Kidney (tissue), 14 donors: ENCODE results near the gene ERP29. TPM values are rescaled to one million over a fixed set of nuclear protein-coding genes. Genes with fewer than 3 reads are reported as not detected.
A peak's percentile ranks its signal among the peaks of the same experiment; 100 is the strongest.

Experiments used
- DNase-seq, 5 donors: peaks; one replicate each; pipeline ENCODE4 v3.0.0-alpha.2; 2013 to 2020
- FAIRE-seq: peaks from 2 replicates; lab custom pipeline; 2012; peaks lifted over from hg19 to GRCh38; lab: Jason Lieb, UNC
- H3K27ac ChIP-seq, 2 donors: one replicate each; pipeline ENCODE4 v1.7.0; 2013; ENCODE audit warnings: low read depth in 2 of 2, low read length in 2 of 2, inconsistent platforms in 1 of 2
- H3K27me3 ChIP-seq: one replicate; pipeline ENCODE4 v1.7.1; 2013; ENCODE audit warnings: low read length, inconsistent platforms; ENCODE audit not compliant: control insufficient read depth, insufficient read depth
- H3K36me3 ChIP-seq, 3 donors: one replicate each; pipeline versions ENCODE4 v1.7.0 to v1.7.1; 2013; ENCODE audit warnings: low read length in 3 of 3, control low read depth in 1 of 3, inconsistent platforms in 1 of 3; ENCODE audit not compliant: insufficient read depth in 3 of 3, control insufficient read depth in 2 of 3
- H3K4me1 ChIP-seq, 3 donors: one replicate each; pipeline versions ENCODE4 v1.7.0 to v1.7.1; 2013; ENCODE audit warnings: low read length in 3 of 3, inconsistent platforms in 1 of 3, low read depth in 1 of 3; ENCODE audit not compliant: control insufficient read depth in 2 of 3, insufficient read depth in 2 of 3
- H3K4me3 ChIP-seq, 3 donors: one replicate each; pipeline versions ENCODE4 v1.7.0 to v1.8.1; 2013; ENCODE audit warnings: low read length in 3 of 3, control low read depth in 1 of 3, inconsistent platforms in 1 of 3
- H3K9ac ChIP-seq, 3 donors: one replicate each; pipeline versions ENCODE4 v1.7.0 to v1.7.1; 2013; ENCODE audit warnings: low read length in 3 of 3, control low read depth in 1 of 3, inconsistent platforms in 1 of 3
- H3K9me3 ChIP-seq, 3 donors: one replicate each; pipeline versions ENCODE4 v1.7.0 to v1.7.1; 2013; ENCODE audit warnings: low read length in 3 of 3, control low read depth in 1 of 3, inconsistent platforms in 1 of 3; ENCODE audit not compliant: control insufficient read depth in 2 of 3, insufficient read depth in 1 of 3
- CTCF ChIP-seq: IDR thresholded peaks from 3 replicates; pipeline ENCODE4 v1.5.1; 2012; ENCODE audit warnings: mild to moderate bottlenecking, moderate library complexity, borderline replicate concordance; ENCODE audit not compliant: insufficient read depth; ENCODE audit errors: extremely low read depth
- intact Hi-C: fragments of 100-400 bp; cut with DNase I; formaldehyde crosslinking; loops from one replicate; pipeline ENCODE4 v1.11.1; 2022
- polyA plus RNA-seq: library from polyadenylated mRNA; stranded (reverse); fragments of 350-450 nt; fragmentation: Illumina TruSeq; extraction: RNeasy Lipid Tissue Mini Kit (QIAGEN cat#74804); gene quantifications from one replicate; pipeline ENCODE4 v1.2.3, GENCODE V29; 2014; ENCODE audit warnings: low read depth, low replicate concordance; ENCODE audit not compliant: insufficient read depth
- total RNA-seq: library from RNA; stranded (reverse); fragmentation: NEBNext Ultra II Directional; extraction: Animal tissue kit (Norgen Biotek cat#: 25700); gene quantifications from one replicate; pipeline ENCODE4 v1.2.1, GENCODE V29; 2021
- donor health status: control.
- donor health status: control.
- donor health status: control.
- donor health status: control.
- donor health status: control.
- donor health status: DM: yes; HTN: yes; CAD: no.
- donor health status: Normal renal cell carcinoma (clear cell type).

ERP29 gene
- total and polyA plus RNA-seq, 2 donors from 2014 or later, result 104 to 220 TPM

GRCh38 chr12:112011685-112012084 lies 1.5 kb upstream of the ERP29 start:
- H3K4me3 ChIP-seq, result peak overlapping the region in 2 of 3 donors; percentile 96 to 98
- H3K27me3 ChIP-seq, result no peaks in the 10 kb centered on the region
- H3K4me1 ChIP-seq, result peaks cover 0 to 16% (median 14%) of the 10 kb centered on the region in 3 donors
- FAIRE-seq, result no peak
- peaks cover 0 to 2% (median 0%) of the 10 kb centered on the region in 3 donors for H3K9me3 ChIP-seq
- peaks cover 3 to 7% (median 6%) of the 10 kb centered on the region in 3 donors for H3K36me3 ChIP-seq
- DNase-seq, result no peak
- intact Hi-C loops, result no loop called here
- H3K9ac ChIP-seq, result peak overlapping the region in 1 of 3 donors; percentile 99
- no peak overlapping the region for H3K27ac ChIP-seq
- TF ChIP-seq CTCF, result no peak

- FAIRE-seq, result no peak
These were observed 576 bp downstream of the ERP29 start for GRCh38 chr12:112013601-112014402.

GRCh38 chr12:112015938-112016337 lies 2.7 kb downstream of the ERP29 start:
- H3K36me3 ChIP-seq, result peaks cover 5 to 20% (median 9%) of the 10 kb centered on the region in 3 donors
- H3K27ac ChIP-seq, result no peak overlapping the region
- intact Hi-C loops, result no loop called here
- FAIRE-seq, result no peak
- H3K27me3 ChIP-seq, result no peaks in the 10 kb centered on the region
- no peak overlapping the region for H3K9ac ChIP-seq
- DNase-seq, result no peak
- H3K4me1 ChIP-seq, result peaks cover 0 to 16% (median 14%) of the 10 kb centered on the region in 3 donors
- TF ChIP-seq CTCF, result no peak
- no peak overlapping the region for H3K4me3 ChIP-seq
- H3K9me3 ChIP-seq, result peaks cover 0 to 2% (median 0%) of the 10 kb centered on the region in 3 donors

More at GRCh38 chr12:112013601-112014402, 576 bp downstream of the ERP29 start:
- H3K36me3 ChIP-seq, result peaks cover 3 to 8% (median 7%) of the 10 kb centered on the region in 3 donors
- H3K27ac ChIP-seq, result peak overlapping the region; percentile 91 to 95
- peaks cover 0 to 16% (median 14%) of the 10 kb centered on the region in 3 donors for H3K4me1 ChIP-seq
- DNase-seq, result peak; percentile 57 to 89 (median 75)
- H3K4me3 ChIP-seq, result peak overlapping the region; percentile 62 to 96 (median 94)
- TF ChIP-seq CTCF, result no peak
- H3K9ac ChIP-seq, result peak overlapping the region; percentile 61 to 78 (median 77)
- intact Hi-C loops, result no loop called here
- H3K9me3 ChIP-seq, result peaks cover 0 to 2% (median 0%) of the 10 kb centered on the region in 3 donors
- H3K27me3 ChIP-seq, result no peaks in the 10 kb centered on the region
